GM19193 (cell line): ENCODE results near the gene MRPS17.

Experiments
- POLR2A ChIP-seq: IDR thresholded peaks from 4 replicates; pipeline ENCODE4 v1.6.1; 2011; ENCODE audit not compliant: insufficient read depth, insufficient read length; ENCODE audit errors: extremely low read depth

The MRPS17 gene

GRCh38 chr7:55964261-55965099 is 12.8 kb downstream of the MRPS17 start, which contains the start of gene NIPSNAP2:
NIPSNAP2 (plus strand) TSS chr7:55964585; CDS start chr7:55964610, 25 bp downstream.
- TF ChIP-seq POLR2A: peak; percentile 83

DNA sequence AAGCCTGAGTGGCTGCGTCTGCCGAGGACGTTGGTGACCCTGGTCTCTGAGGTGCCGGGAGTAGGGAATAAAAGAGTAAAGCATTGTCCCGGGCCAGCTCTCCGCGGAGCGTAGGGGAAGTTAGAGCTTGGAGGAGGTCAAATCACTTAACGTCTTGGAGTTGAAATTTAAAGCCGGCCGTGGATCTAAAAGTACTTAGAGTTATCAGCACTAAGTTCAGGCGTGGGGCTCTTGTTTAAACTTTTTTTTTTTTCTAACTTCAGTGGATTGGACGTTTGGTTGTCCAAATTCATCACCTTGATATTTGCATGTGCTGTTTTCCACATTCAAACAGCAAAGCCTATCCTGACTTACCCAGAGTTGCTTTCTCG is 13.4 kb downstream of the MRPS17 start:
- no peak for TF ChIP-seq POLR2A

DNA sequence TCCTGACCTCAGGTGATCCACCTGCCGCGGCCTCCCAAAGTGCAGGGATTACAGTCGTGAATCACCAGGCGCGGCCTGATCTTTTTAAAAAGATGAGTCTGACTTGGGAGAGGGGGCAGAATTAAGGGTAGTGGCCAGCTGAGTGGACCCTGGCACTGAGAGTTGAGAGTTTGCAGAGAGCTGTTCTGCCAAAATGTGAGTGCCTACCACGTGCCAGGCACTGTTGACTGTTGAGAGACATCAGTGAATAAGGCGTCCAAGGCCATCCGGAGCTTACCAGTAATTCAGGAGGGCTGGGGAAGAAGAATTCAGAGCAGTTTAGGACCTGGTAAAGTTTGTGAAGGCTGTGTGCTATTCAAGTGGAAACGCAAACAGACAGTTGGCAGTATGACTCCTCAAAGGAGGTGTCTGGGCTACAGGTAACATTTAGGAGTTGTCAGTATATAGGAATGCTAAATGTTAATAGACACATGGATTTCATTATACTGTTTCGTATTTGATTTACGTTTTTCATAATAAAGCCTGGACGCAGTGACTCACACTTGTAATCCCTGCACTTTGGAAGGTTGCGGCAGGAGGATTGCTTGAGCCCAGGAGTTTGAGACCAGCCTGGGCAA is 14.2 kb downstream of the MRPS17 start:
- TF ChIP-seq POLR2A: no peak

DNA sequence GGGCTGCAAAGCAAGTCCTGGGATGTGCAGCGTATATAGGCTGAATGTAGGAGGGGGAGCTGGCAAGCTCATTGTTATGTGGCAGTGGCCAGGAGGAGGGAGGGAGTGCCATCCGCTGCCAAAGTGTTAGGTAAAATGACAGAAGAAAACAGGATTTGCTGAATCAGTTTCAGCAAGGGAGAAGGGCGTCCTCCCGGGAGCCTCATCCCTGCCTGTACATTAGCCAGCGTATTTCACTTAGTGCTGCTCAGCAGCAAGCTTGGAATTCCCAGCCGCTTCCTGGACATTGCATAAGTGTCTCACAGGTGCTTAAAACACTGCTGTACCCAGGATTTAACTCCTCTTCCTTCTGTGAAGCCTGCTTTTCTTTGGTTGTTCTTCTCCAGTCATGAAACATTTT is 15.2 kb downstream of the MRPS17 start:
- no peak for TF ChIP-seq POLR2A

DNA sequence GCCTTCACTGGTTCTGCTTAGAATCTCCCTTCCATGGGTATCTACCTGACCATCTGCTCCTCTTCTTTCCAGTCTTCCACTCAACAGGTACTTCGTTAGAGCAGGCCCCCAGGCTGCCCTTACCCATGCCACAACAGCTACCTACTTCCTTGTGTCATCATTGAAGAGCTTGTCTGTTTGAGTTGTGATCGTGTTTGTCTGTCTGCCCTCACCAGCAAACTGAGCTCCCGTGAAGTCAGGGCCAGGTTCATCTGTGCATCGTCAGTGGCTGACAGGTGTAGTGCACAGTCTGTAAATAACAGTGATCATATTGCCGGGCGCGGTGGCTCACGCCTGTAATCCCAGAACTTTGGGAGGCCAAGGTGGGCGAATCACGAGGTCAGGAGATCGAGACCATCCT is 17.7 kb downstream of the MRPS17 start:
- TF ChIP-seq POLR2A: no peak

DNA sequence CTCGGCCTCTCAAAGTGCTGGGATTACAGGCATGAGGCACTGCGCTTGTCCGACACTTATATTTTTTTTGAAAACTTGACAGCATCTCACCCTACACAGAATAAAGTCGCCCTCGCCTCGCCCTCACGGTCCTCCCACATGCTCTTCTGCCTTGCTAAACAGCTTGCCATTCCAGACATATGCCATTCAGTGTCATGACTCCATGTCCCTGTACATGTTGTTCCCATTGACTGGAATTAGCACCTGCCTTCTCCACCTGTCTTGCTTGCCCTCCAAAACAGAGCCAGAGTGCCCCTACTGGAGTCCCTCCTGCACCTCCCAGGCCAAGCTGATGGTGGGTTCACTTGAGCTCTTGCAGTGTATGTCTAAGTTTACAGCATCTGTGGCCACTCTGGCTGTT is 18.9 kb downstream of the MRPS17 start:
- TF ChIP-seq POLR2A: no peak

DNA sequence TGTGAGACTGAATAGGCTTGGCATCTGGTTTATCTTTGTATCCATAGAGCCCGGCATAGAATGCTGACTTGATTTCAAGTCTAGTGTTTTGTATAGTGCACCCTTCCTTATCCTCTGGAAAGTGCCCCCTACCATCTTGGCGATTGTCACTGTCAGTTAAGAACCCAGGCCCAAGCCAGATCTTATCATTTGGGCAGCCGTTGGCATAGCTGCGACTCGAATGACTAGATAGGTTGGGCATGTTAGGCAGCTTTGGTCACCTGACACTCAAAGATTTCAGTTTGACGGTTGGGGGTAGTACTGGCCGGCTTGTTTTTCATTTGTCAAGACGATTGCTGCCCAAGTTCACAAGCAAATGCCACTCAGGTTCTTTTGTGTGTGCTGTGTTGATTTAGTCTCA is 19.3 kb downstream of the MRPS17 start:
- TF ChIP-seq POLR2A: no peak

GRCh38 chr7:55973747-55974250 is 22.1 kb downstream of the MRPS17 start:
- TF ChIP-seq POLR2A: no peak

DNA sequence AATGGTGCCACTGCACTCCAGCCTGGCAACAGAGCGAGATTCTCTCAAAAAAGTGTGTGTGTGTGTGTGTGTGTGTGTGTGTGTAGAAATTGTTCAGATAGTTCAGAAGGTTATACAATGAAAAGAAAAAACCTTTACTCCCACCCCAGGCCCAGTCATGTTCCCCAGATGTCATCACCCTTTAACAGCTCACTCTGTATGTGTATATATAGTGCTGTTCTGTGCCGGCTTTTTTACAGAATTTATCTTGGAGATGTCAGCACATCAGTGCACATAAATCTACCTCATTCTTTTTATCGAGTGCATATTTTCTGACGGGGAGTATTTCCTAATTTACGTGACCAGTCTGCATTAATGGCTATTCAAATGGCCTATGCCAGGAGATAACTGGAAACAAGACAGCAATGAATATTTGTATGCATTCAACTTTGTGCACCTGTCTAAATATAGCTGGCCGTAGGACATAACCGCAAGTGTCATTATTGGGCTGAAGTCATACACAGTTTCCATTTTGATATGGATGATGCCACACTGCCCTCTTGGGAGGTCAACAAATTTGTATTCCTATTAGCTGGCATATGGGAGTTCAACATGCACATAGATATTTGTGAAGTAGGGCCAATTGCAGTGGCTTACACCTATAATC is 24.4 kb downstream of the MRPS17 start:
- TF ChIP-seq POLR2A: no peak

DNA sequence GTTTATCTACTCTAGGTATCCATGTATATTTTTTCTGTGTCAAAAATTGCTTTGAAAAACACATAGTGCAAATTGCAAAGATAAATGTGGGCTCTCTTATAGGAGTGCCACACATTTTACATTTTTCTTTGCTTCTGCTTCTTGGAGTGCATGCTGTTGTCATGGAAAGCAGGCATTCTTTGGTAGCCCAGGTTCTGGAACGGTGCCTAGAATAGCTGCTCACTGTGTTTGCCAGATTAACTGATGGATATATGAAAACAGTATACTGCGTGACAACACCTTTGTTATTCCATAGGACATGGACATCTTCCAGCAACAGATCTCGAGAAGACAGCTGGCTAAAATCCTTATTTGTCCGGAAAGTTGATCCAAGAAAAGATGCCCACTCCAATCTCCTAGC is 26.2 kb downstream of the MRPS17 start:
- TF ChIP-seq POLR2A: no peak

DNA sequence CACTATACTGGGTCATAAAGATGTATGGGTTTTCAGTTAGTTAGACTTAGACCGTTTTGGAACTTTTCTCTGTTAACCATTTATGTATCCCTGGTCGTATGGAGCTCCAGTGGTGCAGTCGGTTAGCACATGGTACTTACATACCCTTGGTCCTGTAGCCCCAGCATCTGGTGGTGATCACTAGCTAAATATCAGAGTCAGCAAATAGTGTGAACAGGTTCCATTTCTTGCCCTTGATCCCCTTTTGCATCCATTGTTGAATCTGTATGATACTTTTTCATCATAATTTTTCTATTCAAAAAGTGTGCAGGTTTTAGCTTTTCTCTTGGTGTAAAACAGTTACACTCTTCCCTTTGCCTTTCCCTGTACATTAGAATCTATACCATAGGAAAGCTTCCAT is 28.6 kb downstream of the MRPS17 start:
- no peak for TF ChIP-seq POLR2A

DNA sequence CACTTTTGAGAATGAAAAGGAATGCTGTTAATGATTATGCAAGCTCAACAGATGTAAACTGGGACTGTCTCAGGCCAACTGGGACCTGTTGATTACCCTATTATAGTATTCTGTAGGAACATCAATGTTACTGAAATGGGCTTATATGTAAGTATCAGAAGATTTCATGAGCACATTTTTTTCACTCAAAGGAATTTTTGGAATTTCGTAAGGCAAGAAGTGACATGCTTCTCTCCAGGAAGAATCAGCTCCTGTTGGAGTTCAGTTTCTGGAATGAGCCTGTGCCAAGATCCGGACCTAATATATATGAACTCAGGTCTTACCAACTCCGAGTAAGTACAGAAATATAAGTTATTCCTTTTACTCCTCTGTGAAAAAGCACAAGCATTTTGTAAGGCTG is 31.9 kb downstream of the MRPS17 start:
- TF ChIP-seq POLR2A: no peak

GRCh38 chr7:55992346-55992745 is 40.7 kb downstream of the MRPS17 start:
- TF ChIP-seq POLR2A: no peak

- TF ChIP-seq POLR2A: no peak
These were observed 45.3 kb downstream of the MRPS17 start for GRCh38 chr7:55996856-55997500.

DNA sequence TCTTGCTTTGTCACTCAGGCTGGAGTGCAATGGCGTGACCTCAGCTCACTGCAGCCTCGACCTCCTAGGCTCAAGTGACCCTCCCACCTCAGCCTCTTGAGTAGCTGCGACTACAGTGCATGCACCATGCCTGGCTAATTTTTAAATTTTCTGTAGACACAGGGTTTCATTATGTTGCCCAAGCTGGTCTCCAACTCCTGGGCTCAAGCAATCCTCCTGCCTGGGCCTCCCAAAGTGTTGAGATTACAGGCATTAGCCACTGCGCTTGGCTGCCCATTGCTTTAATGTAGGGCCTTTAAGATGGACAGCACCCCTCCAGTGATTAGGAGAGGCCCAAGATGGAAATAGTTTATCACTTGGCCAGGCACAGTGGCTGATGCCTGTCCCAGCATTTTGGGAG is 52.1 kb downstream of the MRPS17 start:
- no peak for TF ChIP-seq POLR2A
